ENCODE data around the gene FSIP1. TPM values are rescaled to one million over a fixed set of nuclear protein-coding genes. Genes with fewer than 3 reads are reported as not detected.

The FSIP1 gene
- total and polyA plus RNA-seq, 3 experiments from 2014 or later = 0.38 to 1.3 (median 0.63) TPM

DNA sequence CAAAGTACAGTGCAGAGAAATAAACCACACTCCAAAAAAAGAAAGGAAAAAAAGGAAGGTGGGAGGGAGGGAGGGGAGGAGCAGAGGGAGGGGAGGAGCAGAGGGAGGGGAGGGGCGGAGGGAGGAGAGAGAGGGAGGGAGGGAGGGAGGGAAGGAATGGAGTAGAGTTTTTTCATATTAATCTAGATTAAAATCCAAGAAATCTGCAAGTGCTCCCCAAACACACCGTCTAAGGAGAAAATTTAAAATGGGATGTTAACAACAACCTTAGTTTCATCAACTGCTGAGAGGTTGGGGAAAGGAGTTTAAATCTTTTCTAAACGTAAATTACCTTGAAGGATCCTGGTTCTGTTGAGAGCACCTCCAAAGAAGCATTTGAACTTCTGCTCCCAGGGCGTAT is 6.6 kb downstream of the FSIP1 start:
- Mint-ChIP-seq H3K27me3 (peaks cover 5 to 8% of the 10 kb centered on the region in 2 donors), H3K4me1 (peaks cover 12 to 22% (median 17%) of the 10 kb centered on the region in 3 donors), H3K4me3 (no peak overlapping the region), H3K27ac (no peak overlapping the region), H3K36me3 (peaks cover 0 to 4% (median 2%) of the 10 kb centered on the region in 3 donors), H3K9me3 (no peaks in the 10 kb centered on the region)
- H3K9me3 ChIP-seq (ENCODE audit: low read length) = no peaks in the 10 kb centered on the region
- no peak overlapping the region for H3K27ac ChIP-seq (ENCODE audit: low read depth, low read length)
- H3K4me1 ChIP-seq (ENCODE audit: insufficient read depth, low read length) = peaks cover 6% of the 10 kb centered on the region
- H3K4me3 ChIP-seq (ENCODE audit: low read length) = no peak overlapping the region
- CTCF ChIA-PET = no interaction called here
- no peaks in the 10 kb centered on the region for H3K27me3 ChIP-seq (ENCODE audit: insufficient read depth, low read length, poor library complexity, severe bottlenecking)
- DNase-seq = no peak
- no peaks in the 10 kb centered on the region for H3K36me3 ChIP-seq (ENCODE audit: insufficient read depth, low read length)
- POLR2A ChIA-PET = interaction anchor here (0.6 kb wide), 1 partner anchor 328 kb away, joined by 3 read pairs; no protein-coding TSS in a partner anchor

DNA sequence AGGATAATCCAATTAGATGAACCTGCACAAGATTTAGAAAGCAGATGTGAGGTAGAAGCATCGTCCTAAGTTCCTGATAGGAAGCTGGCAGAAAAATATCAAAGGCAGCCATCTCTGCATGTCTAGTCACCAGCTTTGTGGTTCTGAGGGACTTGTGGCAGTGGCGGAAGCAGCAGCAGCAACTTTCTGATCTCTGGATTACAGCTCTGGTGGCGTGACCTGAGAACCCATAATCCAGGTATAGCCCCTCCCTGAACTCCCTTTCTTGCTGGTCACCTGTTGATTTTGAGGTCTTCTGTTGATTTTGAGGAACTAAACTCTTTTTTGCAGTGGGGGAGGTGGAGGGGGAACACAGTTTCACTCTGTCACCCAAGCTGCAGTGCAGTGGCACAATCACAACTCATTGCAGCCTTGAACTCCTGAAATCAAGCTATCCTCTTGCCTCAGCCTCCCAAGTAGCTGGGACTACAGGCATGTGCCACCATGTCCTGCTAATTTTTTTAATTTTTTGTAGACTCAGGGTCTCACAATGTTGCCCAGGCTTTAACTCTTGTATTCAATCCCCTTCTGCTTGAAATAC is 7.9 kb downstream of the FSIP1 start:
- Histone ChIP-seq H3K27ac (ENCODE audit: low read depth, low read length) (no peak overlapping the region), H3K27me3 (ENCODE audit: insufficient read depth, low read length, poor library complexity, severe bottlenecking) (no peaks in the 10 kb centered on the region), H3K9me3 (ENCODE audit: low read length) (no peaks in the 10 kb centered on the region), H3K36me3 (ENCODE audit: insufficient read depth, low read length) (no peaks in the 10 kb centered on the region), H3K4me1 (ENCODE audit: insufficient read depth, low read length) (peaks cover 6% of the 10 kb centered on the region), H3K4me3 (ENCODE audit: low read length) (no peak overlapping the region)
- Mint-ChIP-seq H3K4me3 (peak overlapping the region; percentile 9 to 72 (median 25)), H3K4me1 (peaks cover 12 to 19% (median 17%) of the 10 kb centered on the region in 3 donors), H3K27ac (peak overlapping the region in 6 of 8 donors; percentile 21 to 80 (median 52)), H3K27me3 (peaks cover 5 to 8% of the 10 kb centered on the region in 2 donors), H3K36me3 (peaks cover 0 to 4% (median 2%) of the 10 kb centered on the region in 3 donors), H3K9me3 (no peaks in the 10 kb centered on the region)
- peak in 4 of 5 donors; percentile 16 to 76 (median 56) for DNase-seq
- ChIA-PET POLR2A (interaction anchor here (0.7 to 1.2 kb wide), 4 partner anchors 8 to 1543 kb away, joined by 4 to 6 read pairs (median 5); partner anchors contain the start of gene FSIP1), CTCF (interaction anchor here (0.7 to 1.5 kb wide), 5 partner anchors 89 to 1084 kb away, joined by 3 to 5 read pairs (median 3); partner anchors contain the start of gene THBS1)

DNA sequence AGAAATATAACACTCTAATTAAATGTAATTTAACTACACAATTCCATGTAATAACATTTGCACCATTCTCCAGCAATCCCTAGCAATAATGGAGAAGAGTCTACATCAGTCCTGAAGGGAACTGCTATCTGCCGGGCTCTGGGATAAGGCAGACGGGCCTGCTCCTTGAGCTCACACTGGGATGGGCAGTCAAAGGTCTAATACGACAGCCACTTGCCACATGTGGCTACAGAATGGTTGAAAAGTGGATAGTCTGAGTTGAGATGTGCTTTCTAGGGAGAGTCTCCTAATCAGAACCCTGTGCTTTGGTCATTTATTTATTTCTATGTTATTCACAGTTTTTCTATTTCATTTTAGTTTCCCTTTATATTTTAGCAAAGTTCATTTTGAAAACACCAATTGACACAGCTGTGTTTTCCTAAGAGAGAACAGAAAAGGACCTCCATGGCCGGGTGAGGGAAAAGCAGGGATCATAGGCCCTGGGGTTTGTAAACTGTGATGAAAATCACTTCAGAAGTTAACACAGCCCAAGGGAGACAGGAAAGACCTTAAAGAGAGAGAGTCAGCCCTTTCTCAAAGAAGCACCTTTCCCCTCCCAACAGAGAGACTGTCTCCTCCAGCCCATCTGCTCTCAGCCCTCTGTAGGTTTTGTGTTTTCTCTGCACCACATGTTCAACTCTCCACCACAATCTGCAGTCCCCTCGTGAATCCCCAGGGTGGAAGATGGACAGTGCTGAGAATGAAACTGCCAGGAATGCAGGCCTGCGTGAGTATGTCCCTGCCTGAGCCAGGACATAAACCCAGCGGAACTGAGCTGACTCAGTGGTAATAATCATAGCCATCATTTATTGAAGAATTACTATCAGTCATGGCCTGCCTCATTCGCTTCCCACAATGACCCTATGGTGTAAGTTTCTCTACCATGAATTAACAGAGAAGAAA is 11.6 kb downstream of the FSIP1 start:
- Histone ChIP-seq H3K4me1 (ENCODE audit: insufficient read depth, low read length) (peaks cover 6% of the 10 kb centered on the region), H3K27ac (ENCODE audit: low read depth, low read length) (no peak overlapping the region), H3K9me3 (ENCODE audit: low read length) (no peaks in the 10 kb centered on the region), H3K4me3 (ENCODE audit: low read length) (no peak overlapping the region), H3K36me3 (ENCODE audit: insufficient read depth, low read length) (no peaks in the 10 kb centered on the region), H3K27me3 (ENCODE audit: insufficient read depth, low read length, poor library complexity, severe bottlenecking) (no peaks in the 10 kb centered on the region)
- H3K27ac Mint-ChIP-seq = peak overlapping the region in 1 of 8 donors; percentile 66
- H3K27me3 Mint-ChIP-seq = peaks cover 0 to 2% of the 10 kb centered on the region in 2 donors
- ChIA-PET CTCF (interaction anchor here (1.1 to 2.3 kb wide), 3 partner anchors 12 to 574 kb away, joined by 3 to 6 read pairs (median 4); partner anchors contain the start of gene FSIP1), POLR2A (no interaction called here)
- H3K36me3 Mint-ChIP-seq = peaks cover 0 to 4% (median 0%) of the 10 kb centered on the region in 3 donors
- H3K4me1 Mint-ChIP-seq = peaks cover 12 to 19% (median 17%) of the 10 kb centered on the region in 3 donors
- H3K9me3 Mint-ChIP-seq = no peaks in the 10 kb centered on the region
- DNase-seq = no peak
- no peak overlapping the region for H3K4me3 Mint-ChIP-seq

DNA sequence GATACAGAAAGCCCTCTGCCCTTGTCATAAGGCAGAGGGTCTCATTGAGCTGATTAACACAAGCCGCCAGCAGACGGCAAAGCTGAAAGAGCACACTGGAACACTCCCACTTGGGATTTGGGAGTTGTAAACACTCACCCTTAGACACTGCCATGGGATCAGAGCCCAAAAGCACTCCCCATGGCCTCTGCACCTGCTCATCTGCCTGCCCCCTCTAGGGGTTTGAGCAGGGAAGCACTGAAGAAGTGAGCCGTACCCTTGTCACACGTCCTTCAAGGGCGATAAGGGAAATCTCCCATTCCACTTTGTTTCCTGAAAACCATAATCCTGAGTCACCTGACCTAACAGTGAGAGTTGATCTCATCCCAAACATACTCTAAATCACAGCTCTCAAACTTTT is 14.7 kb downstream of the FSIP1 start:
- Mint-ChIP-seq H3K36me3 (no peaks in the 10 kb centered on the region), H3K4me3 (no peak overlapping the region), H3K27ac (peak overlapping the region in 1 of 8 donors; percentile 38), H3K9me3 (no peaks in the 10 kb centered on the region), H3K4me1 (peaks cover 0 to 3% (median 0%) of the 10 kb centered on the region in 3 donors), H3K27me3 (no peaks in the 10 kb centered on the region)
- CTCF ChIA-PET = interaction anchor here (1.6 to 1.8 kb wide), 2 partner anchors 11 to 82 kb away, joined by 4 to 5 read pairs; no protein-coding TSS in a partner anchor
- no peak for DNase-seq
- no peaks in the 10 kb centered on the region for H3K36me3 ChIP-seq (ENCODE audit: insufficient read depth, low read length)
- POLR2A ChIA-PET = no interaction called here
- H3K4me1 ChIP-seq (ENCODE audit: insufficient read depth, low read length) = no peaks in the 10 kb centered on the region
- no peaks in the 10 kb centered on the region for H3K27me3 ChIP-seq (ENCODE audit: insufficient read depth, low read length, poor library complexity, severe bottlenecking)
- no peaks in the 10 kb centered on the region for H3K9me3 ChIP-seq (ENCODE audit: low read length)
- no peak overlapping the region for H3K27ac ChIP-seq (ENCODE audit: low read depth, low read length)
- no peak overlapping the region for H3K4me3 ChIP-seq (ENCODE audit: low read length)

DNA sequence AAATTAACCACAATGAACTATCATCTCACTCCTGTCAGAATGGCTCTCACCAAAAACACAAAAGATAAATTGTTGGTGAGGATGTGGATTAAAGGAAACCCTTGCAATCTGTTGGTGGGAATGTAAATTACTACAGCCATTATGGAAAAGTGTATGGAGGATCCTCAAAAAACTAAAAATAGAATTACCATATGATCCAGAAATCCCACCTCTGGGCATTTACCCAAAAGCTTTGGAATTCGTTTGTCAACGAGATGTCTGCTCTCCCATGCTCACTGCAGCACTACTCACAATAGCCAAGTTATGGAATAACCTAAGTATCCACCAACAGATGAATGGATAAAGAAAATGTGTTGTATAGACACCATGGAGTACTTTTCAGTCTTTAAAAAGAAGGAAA is 21.6 kb downstream of the FSIP1 start:
- Histone ChIP-seq H3K27me3 (ENCODE audit: insufficient read depth, low read length, poor library complexity, severe bottlenecking) (no peaks in the 10 kb centered on the region), H3K4me1 (ENCODE audit: insufficient read depth, low read length) (no peaks in the 10 kb centered on the region), H3K4me3 (ENCODE audit: low read length) (no peak overlapping the region), H3K27ac (ENCODE audit: low read depth, low read length) (no peak overlapping the region), H3K9me3 (ENCODE audit: low read length) (no peaks in the 10 kb centered on the region), H3K36me3 (ENCODE audit: insufficient read depth, low read length) (no peaks in the 10 kb centered on the region)
- peaks cover 0 to 3% (median 0%) of the 10 kb centered on the region in 3 donors for H3K36me3 Mint-ChIP-seq
- no peaks in the 10 kb centered on the region for H3K9me3 Mint-ChIP-seq
- H3K27me3 Mint-ChIP-seq = peaks cover 0 to 3% of the 10 kb centered on the region in 2 donors
- ChIA-PET CTCF (interaction anchor here (8.9 kb wide), 1 partner anchor 177 kb away, joined by 116 read pairs; the partner anchor contains the start of gene THBS1), POLR2A (no interaction called here)
- no peak overlapping the region for H3K27ac Mint-ChIP-seq
- H3K4me3 Mint-ChIP-seq = no peak overlapping the region
- DNase-seq = no peak
- H3K4me1 Mint-ChIP-seq = no peaks in the 10 kb centered on the region

DNA sequence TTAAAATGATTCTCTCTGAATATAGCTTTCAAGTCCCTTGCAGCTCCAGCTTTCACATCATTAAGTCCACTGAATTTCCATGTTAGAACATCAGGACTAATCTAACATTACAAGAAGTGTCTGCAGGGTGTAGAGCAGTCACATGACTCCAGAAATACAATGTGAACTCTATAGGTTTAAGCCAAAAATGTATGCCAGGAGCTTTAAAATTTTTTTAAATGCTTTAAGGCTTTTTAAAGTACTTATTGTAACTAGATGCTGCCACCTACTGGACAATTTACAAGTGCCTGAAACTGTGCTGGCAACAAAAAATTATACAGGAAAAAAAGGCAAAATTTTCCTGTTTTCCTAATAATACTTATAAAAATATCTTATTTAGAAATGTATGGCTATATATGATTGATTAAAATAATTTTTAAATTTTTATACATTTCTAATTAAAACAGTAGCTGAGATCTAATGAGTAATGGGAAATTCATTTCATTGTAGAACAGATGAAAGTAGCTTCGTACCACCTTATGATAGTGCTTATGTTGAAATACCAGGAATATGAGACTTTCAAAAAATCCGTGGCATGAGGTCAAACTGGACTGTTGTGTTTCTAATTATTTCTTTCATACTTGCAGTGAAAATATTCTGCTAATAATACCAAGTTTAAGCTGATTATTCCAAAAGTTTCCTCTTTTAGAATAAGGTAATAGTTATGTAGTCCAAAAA is 25.7 kb downstream of the FSIP1 start:
- Mint-ChIP-seq H3K4me1 (peaks cover 0 to 11% (median 0%) of the 10 kb centered on the region in 3 donors), H3K27me3 (peaks cover 0 to 3% of the 10 kb centered on the region in 2 donors), H3K27ac (no peak overlapping the region), H3K9me3 (no peaks in the 10 kb centered on the region), H3K4me3 (no peak overlapping the region), H3K36me3 (no peaks in the 10 kb centered on the region)
- Histone ChIP-seq H3K9me3 (ENCODE audit: low read length) (no peaks in the 10 kb centered on the region), H3K36me3 (ENCODE audit: insufficient read depth, low read length) (no peaks in the 10 kb centered on the region), H3K4me1 (ENCODE audit: insufficient read depth, low read length) (no peaks in the 10 kb centered on the region), H3K27ac (ENCODE audit: low read depth, low read length) (no peak overlapping the region), H3K27me3 (ENCODE audit: insufficient read depth, low read length, poor library complexity, severe bottlenecking) (no peaks in the 10 kb centered on the region), H3K4me3 (ENCODE audit: low read length) (no peak overlapping the region)
- peak in 3 of 5 donors; percentile 6 to 42 (median 32) for DNase-seq
- POLR2A ChIA-PET = interaction anchor here (0.6 to 1.7 kb wide), 4 partner anchors 26 to 163 kb away, joined by 3 to 12 read pairs (median 4); partner anchors contain the start of gene FSIP1
- CTCF ChIA-PET = interaction anchor here (0.8 to 8.9 kb wide), 33 partner anchors 10 to 1317 kb away, joined by 3 to 116 read pairs (median 4); partner anchors contain the start of genes FSIP1 and THBS1

DNA sequence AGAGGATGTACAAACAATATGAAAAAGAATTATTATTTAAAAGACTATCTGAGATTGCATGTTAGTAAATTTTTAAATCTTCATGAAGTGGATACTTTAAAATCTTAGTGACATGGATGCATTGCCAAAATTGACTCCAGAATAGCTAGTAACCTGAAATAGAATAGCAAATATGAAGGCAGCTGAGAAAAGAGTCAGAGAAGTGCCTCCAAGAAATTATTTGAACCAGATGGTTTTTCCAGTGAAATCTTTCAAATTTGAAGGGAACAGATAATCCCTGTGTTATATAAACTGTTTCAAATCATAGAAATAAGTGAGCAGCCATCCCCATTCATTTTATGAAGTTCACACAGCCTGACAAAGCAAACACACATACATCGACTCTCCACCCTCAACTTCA is 29.6 kb downstream of the FSIP1 start:
- Mint-ChIP-seq H3K27me3 (peaks cover 0 to under 1% of the 10 kb centered on the region in 2 donors), H3K9me3 (no peaks in the 10 kb centered on the region)
- DNase-seq = no peak

More for the DNA sequence above, 29.6 kb downstream of the FSIP1 start:
- Histone ChIP-seq H3K9me3 (ENCODE audit: low read length) (no peaks in the 10 kb centered on the region), H3K4me3 (ENCODE audit: low read length) (no peak overlapping the region), H3K36me3 (ENCODE audit: insufficient read depth, low read length) (no peaks in the 10 kb centered on the region), H3K27me3 (ENCODE audit: insufficient read depth, low read length, poor library complexity, severe bottlenecking) (no peaks in the 10 kb centered on the region), H3K4me1 (ENCODE audit: insufficient read depth, low read length) (no peaks in the 10 kb centered on the region), H3K27ac (ENCODE audit: low read depth, low read length) (no peak overlapping the region)
- Mint-ChIP-seq H3K27ac (no peak overlapping the region), H3K36me3 (peaks cover 0 to 10% (median 0%) of the 10 kb centered on the region in 3 donors), H3K4me1 (peaks cover 0 to 11% (median 0%) of the 10 kb centered on the region in 3 donors), H3K4me3 (no peak overlapping the region)
- CTCF ChIA-PET = interaction anchor here (8.9 kb wide), 1 partner anchor 169 kb away, joined by 116 read pairs; the partner anchor contains the start of gene THBS1
- POLR2A ChIA-PET = no interaction called here

Data from CD8-positive, alpha-beta memory T cell (primary cell).